Midbrain (tissue), 1 donor: Measurements from ENCODE around the gene GIMAP8.

Experiments
- DNase-seq: peaks from one replicate; lab custom pipeline; 2025; lab: John Stamatoyannopoulos, UW

GIMAP8 gene

GRCh38 chr7:150450491-150451001 lies at the start of gene GIMAP8:
Gene GIMAP8, plus strand, starts transcription at chr7:150450630. Its CDS starts 16,069 bp downstream, at chr7:150466699.
- DNase-seq, result peak; percentile 33

- DNase-seq, result no peak
These were observed 49.5 kb upstream of the GIMAP8 start for GRCh38 chr7:150400788-150401423.

- no peak for DNase-seq
These were observed 49.0 kb upstream of the GIMAP8 start for GRCh38 chr7:150401424-150401790.

- DNase-seq, result no peak
These were observed 48.4 kb upstream of the GIMAP8 start for GRCh38 chr7:150401861-150402631.

GRCh38 chr7:150402671-150403321 lies 47.6 kb upstream of the GIMAP8 start:
- DNase-seq, result no peak

GRCh38 chr7:150403376-150404171 lies 46.9 kb upstream of the GIMAP8 start:
- DNase-seq, result no peak

GRCh38 chr7:150404172-150404804 lies 46.1 kb upstream of the GIMAP8 start:
- no peak for DNase-seq

- peak; percentile 94 for DNase-seq
These were observed 45.4 kb upstream of the GIMAP8 start for GRCh38 chr7:150404805-150405583.

- peak; percentile 71 for DNase-seq
These were observed 44.7 kb upstream of the GIMAP8 start for GRCh38 chr7:150405584-150406311.

GRCh38 chr7:150406312-150406566 lies 44.2 kb upstream of the GIMAP8 start:
- no peak for DNase-seq

- no peak for DNase-seq
These were observed 43.6 kb upstream of the GIMAP8 start for GRCh38 chr7:150406567-150407421.

GRCh38 chr7:150407588-150408392 lies 42.6 kb upstream of the GIMAP8 start:
- no peak for DNase-seq

GRCh38 chr7:150408393-150409299 lies 41.8 kb upstream of the GIMAP8 start:
- no peak for DNase-seq

GRCh38 chr7:150409300-150410030 lies 41.0 kb upstream of the GIMAP8 start:
- no peak for DNase-seq

GRCh38 chr7:150410131-150410530 lies 40.3 kb upstream of the GIMAP8 start:
- DNase-seq, result no peak

- DNase-seq, result peak; percentile 29
These were observed 39.6 kb upstream of the GIMAP8 start for GRCh38 chr7:150410680-150411346.
